ENCODE measurements around the gene ZNF14. TPM values are rescaled to one million over a fixed set of nuclear protein-coding genes. Genes with fewer than 3 reads are reported as not detected.

Gene ZNF14
- total and polyA plus RNA-seq, 9 of the 15 experiments (the other 6 are each of a cell fraction or from before 2014, with no cell fraction given) = 1.9 to 7.0 (median 4.0) TPM

GRCh38 chr19:19750842-19751790 lies 18.2 kb upstream of the ZNF14 start:
- FAIRE-seq = no peak
- intact Hi-C loops (cut with micrococcal nuclease) = no loop called here
- in situ Hi-C loops (cut with MboI) = no loop called here
- H3K27ac ChIP-seq (ENCODE audit: extremely low read depth, low read depth, low read length) = no peak overlapping the region
- POLR2A ChIA-PET = interaction anchor here (0.6 to 0.8 kb wide), 4 partner anchors 8 to 18 kb away, joined by 3 to 5 read pairs (median 3); partner anchors contain the start of gene ZNF14
- no TSS peak for BruUV-seq (replicated peaks)
- WGBS (ENCODE audit: insufficient coverage, low coverage, missing lambda C conversion rate) = 7% methylated on average over 40 of the region's 40 CpGs
- H4K20me1 ChIP-seq (replicated peaks; ENCODE audit: control insufficient read depth, insufficient read depth, low read length) = no peaks in the 10 kb centered on the region
- no peak overlapping the region for H2AFZ ChIP-seq (ENCODE audit: low read depth, low read length)
- no peaks in the 10 kb centered on the region for H3K9me3 ChIP-seq (replicated peaks; ENCODE audit: control insufficient read depth, insufficient read depth, low read depth, low read length)
- H3K4me1 ChIP-seq (replicated peaks in 1 of 2; ENCODE audit: control insufficient read depth in 2 of 2, insufficient read depth in 2 of 2, low read length in 2 of 2) = peaks cover 0 to 16% of the 10 kb centered on the region in 2 experiments; a peak in 3 of 5 replicates
- H3K9me1 ChIP-seq (ENCODE audit: control insufficient read depth, insufficient read depth, low read length) = no peaks in the 10 kb centered on the region
- DNase-seq (ENCODE audit: extremely low read depth in 1 of 4, low spot score in 3 of 4) = peak in 1 of 4 experiments; percentile 6
- TF ChIP-seq ZNF3 (CRISPR knock-in tag; IDR thresholded peaks at IDR 0.05) = no peak
- TF ChIP-seq MAFK (IDR thresholded peaks at IDR 0.05; ENCODE audit: low read length) = no peak
- no peak for TF ChIP-seq PTBP1 (IDR thresholded peaks at IDR 0.05; ENCODE audit: low read depth, low read length)
- TF ChIP-seq KDM4B (IDR thresholded peaks at IDR 0.05; ENCODE audit: borderline replicate concordance in 2 of 2, low read depth in 1 of 2) = no peak
- TF ChIP-seq MAFF (IDR thresholded peaks at IDR 0.05; ENCODE audit: low read length) = no peak
- peak; percentile 76 for TF ChIP-seq NFIC (IDR thresholded peaks at IDR 0.05)
- H3K9ac ChIP-seq (ENCODE audit: insufficient read depth in 1 of 2, low read depth in 2 of 2, low read length in 2 of 2) = peak overlapping the region in 1 of 2 experiments; percentile 35; a peak in 2 of 4 replicates
- H3K27me3 ChIP-seq (ENCODE audit: control insufficient read depth in 2 of 2, insufficient read depth in 2 of 2, low read length in 2 of 2) = peaks cover 2 to 44% of the 10 kb centered on the region in 2 experiments; a peak in 3 of 5 replicates
- no peaks in the 10 kb centered on the region for H3K36me3 ChIP-seq (ENCODE audit: control insufficient read depth, insufficient read depth, low read length)
- ATAC-seq = no peak
- CTCF ChIA-PET (ENCODE audit: low intra/inter-chr PET ratio) = no interaction called here
- H3K4me2 ChIP-seq (ENCODE audit: insufficient read depth, low read length) = no peak overlapping the region
- no peaks in the 10 kb centered on the region for H3K79me2 ChIP-seq (ENCODE audit: control insufficient read depth, insufficient read depth, low read length)
- no peak overlapping the region for H3K4me3 ChIP-seq

Measured in K562 (cell line).